IPS-NIHi7 (cell line): ENCODE measurements around the gene POLN.

Source experiments
- DNase-seq: peaks from one replicate; pipeline ENCODE4 v3.0.0; 2012; ENCODE audit warnings: mixed read lengths; ENCODE audit errors: extremely low spot score

The POLN gene

GRCh38 chr4:2263926-2264321 is 22.0 kb upstream of the POLN start:
- DNase-seq: no peak

- no peak for DNase-seq
These were observed 21.0 kb upstream of the POLN start for GRCh38 chr4:2262944-2263250.

- peak; percentile 98 for DNase-seq
These were observed 20.4 kb upstream of the POLN start for GRCh38 chr4:2262145-2262943.

GRCh38 chr4:2261853-2262144 is 19.9 kb upstream of the POLN start, which contains the start of gene MXD4:
Gene MXD4 (minus strand): TSS chr4:2262109. CDS start chr4:2261980, 129 bp downstream.
- DNase-seq: no peak

GRCh38 chr4:2261110-2261852 is 19.4 kb upstream of the POLN start:
- peak; percentile 69 for DNase-seq

- no peak for DNase-seq
These were observed 18.6 kb upstream of the POLN start for GRCh38 chr4:2260344-2261109.

- no peak for DNase-seq
These were observed 17.8 kb upstream of the POLN start for GRCh38 chr4:2259541-2260343.

GRCh38 chr4:2259036-2259540 is 17.2 kb upstream of the POLN start:
- no peak for DNase-seq

- no peak for DNase-seq
These were observed 16.4 kb upstream of the POLN start for GRCh38 chr4:2258091-2259035.

- DNase-seq: no peak
These were observed 15.6 kb upstream of the POLN start for GRCh38 chr4:2257361-2258081.

- DNase-seq: no peak
These were observed 14.9 kb upstream of the POLN start for GRCh38 chr4:2256781-2257191.

- no peak for DNase-seq
These were observed 14.3 kb upstream of the POLN start for GRCh38 chr4:2256156-2256731.

GRCh38 chr4:2255501-2256155 is 13.7 kb upstream of the POLN start:
- DNase-seq: no peak

- no peak for DNase-seq
These were observed 13.0 kb upstream of the POLN start for GRCh38 chr4:2254665-2255500.

- DNase-seq: no peak
These were observed 11.5 kb upstream of the POLN start for GRCh38 chr4:2253160-2254084.

GRCh38 chr4:2252530-2253091 is 10.7 kb upstream of the POLN start:
- DNase-seq: no peak
